WTC11 (cell line): ENCODE data around the gene ZNF800. TPM values are rescaled to one million over a fixed set of nuclear protein-coding genes. Genes with fewer than 3 reads are reported as not detected.

ENCODE experiments used
- ATAC-seq: fragments of 200-7000 bp; cut with Tn5 transposase; 2 replicates; pipeline ENCODE4 v1.10.0; 2021; ENCODE audit warnings: mild to moderate bottlenecking, moderate library complexity
- CTCF ChIA-PET: fragments of 300-600 bp; sonication (Branson Sonifier 250); formaldehyde crosslinking; loops from one replicate; lab custom pipeline; 2021; ENCODE audit warnings: antibody characterized with exemption; lab: Charles Lee
- POLR2A ChIA-PET: fragments of 350-600 bp; sonication (Branson Sonifier 250); formaldehyde crosslinking; loops from one replicate; lab custom pipeline; 2021; ENCODE audit warnings: antibody characterized with exemption; lab: Charles Lee
- DNase-seq: peaks from one replicate; pipeline ENCODE4 v3.0.0; 2021; ENCODE audit warnings: low spot score
- H3K27ac Mint-ChIP-seq: 2 replicates; pipeline ENCODE4 v1.8.0; 2021; ENCODE audit warnings: mixed read lengths
- H3K27me3 Mint-ChIP-seq: 2 replicates; pipeline ENCODE4 v1.8.0; 2021; ENCODE audit warnings: low read depth, mild to moderate bottlenecking, moderate library complexity, mixed read lengths
- H3K36me3 Mint-ChIP-seq: 2 replicates; pipeline ENCODE4 v1.8.0; 2021; ENCODE audit warnings: mixed read lengths
- H3K4me1 Mint-ChIP-seq: 2 replicates; pipeline ENCODE4 v1.8.0; 2022; ENCODE audit warnings: mixed read lengths
- H3K4me3 Mint-ChIP-seq: 2 replicates; pipeline ENCODE4 v1.8.0; 2021; ENCODE audit warnings: mild to moderate bottlenecking, moderate library complexity, mixed read lengths
- H3K9me3 Mint-ChIP-seq: 2 replicates; pipeline ENCODE4 v1.8.0; 2021; ENCODE audit warnings: mixed read lengths
- AR ChIP-seq: fragments of 250-450 bp; sonication (Bioruptor Pico); IDR thresholded peaks from 2 replicates; pipeline ENCODE4 v1.9.0; 2021; ENCODE audit warnings: mild to moderate bottlenecking
- FOXK1 ChIP-seq: sonication (generic); formaldehyde crosslinking; IDR thresholded peaks from 2 replicates; pipeline ENCODE4 v1.8.0; 2022; ENCODE audit warnings: mild to moderate bottlenecking, moderate library complexity, missing genetic modification reagents
- FOXP4 ChIP-seq: sonication (generic); formaldehyde crosslinking; IDR thresholded peaks from 2 replicates; pipeline ENCODE4 v1.8.0; 2022; ENCODE audit warnings: mild to moderate bottlenecking, missing genetic modification reagents
- HMGA2 ChIP-seq: fragments of 250-450 bp; sonication (Bioruptor Pico); IDR thresholded peaks from 2 replicates; pipeline ENCODE4 v1.4.0; 2021; ENCODE audit warnings: mild to moderate bottlenecking, moderate library complexity
- KAT7 ChIP-seq: sonication (generic); formaldehyde crosslinking; IDR thresholded peaks from 2 replicates; pipeline ENCODE4 v1.8.1; 2023; ENCODE audit warnings: missing genetic modification reagents, mild to moderate bottlenecking, borderline replicate concordance
- MXD4 ChIP-seq: fragments of 250-450 bp; sonication (Bioruptor Pico); IDR thresholded peaks from 2 replicates; pipeline ENCODE4 v1.8.0; 2021; ENCODE audit warnings: mild to moderate bottlenecking, moderate library complexity, borderline replicate concordance
- RELA ChIP-seq: sonication (generic); formaldehyde crosslinking; IDR thresholded peaks from 2 replicates; pipeline ENCODE4 v1.8.1; 2022; ENCODE audit warnings: missing genetic modification reagents, mild to moderate bottlenecking, borderline replicate concordance
- SP1 ChIP-seq: sonication (generic); formaldehyde crosslinking; conservative IDR thresholded peaks from 2 replicates; pipeline ENCODE4 v1.8.1; 2022; ENCODE audit warnings: missing genetic modification reagents
- TEAD1 ChIP-seq: sonication (generic); formaldehyde crosslinking; IDR thresholded peaks from 2 replicates; pipeline ENCODE4 v1.8.0; 2022; ENCODE audit warnings: mild to moderate bottlenecking, missing genetic modification reagents
- USF1 ChIP-seq: sonication (generic); formaldehyde crosslinking; IDR thresholded peaks from 2 replicates; pipeline ENCODE4 v1.8.0; 2022; ENCODE audit warnings: mild to moderate bottlenecking, missing genetic modification reagents
- ZNF263 ChIP-seq: sonication (generic); formaldehyde crosslinking; IDR thresholded peaks from 2 replicates; pipeline ENCODE4 v1.8.1; 2022; ENCODE audit warnings: low read depth, mild to moderate bottlenecking, moderate library complexity, missing genetic modification reagents
- ZNF396 ChIP-seq: fragments of 250-450 bp; sonication (Bioruptor Pico); IDR thresholded peaks from 2 replicates; pipeline ENCODE4 v1.8.0; 2021; ENCODE audit warnings: mild to moderate bottlenecking, moderate library complexity, borderline replicate concordance
- ZNF423 ChIP-seq: fragments of 250-450 bp; sonication (Bioruptor Pico); IDR thresholded peaks from 2 replicates; pipeline ENCODE4 v2.1.2; 2022; ENCODE audit warnings: mild to moderate bottlenecking, moderate library complexity
- total RNA-seq: library from RNA; stranded (reverse); gene quantifications from 3 replicates; pipeline ENCODE4 v1.2.3, GENCODE V29; 2021
- TF ChIP-seq, protein P1 (sequence below): sonication (generic); formaldehyde crosslinking; IDR thresholded peaks from 2 replicates; pipeline ENCODE4 v1.8.1; 2023; ENCODE audit warnings: mild to moderate bottlenecking, missing genetic modification reagents, borderline replicate concordance
- TF ChIP-seq, protein P2 (sequence below): sonication (generic); formaldehyde crosslinking; IDR thresholded peaks from 2 replicates; pipeline ENCODE4 v1.8.1; 2022; ENCODE audit warnings: low read depth, missing genetic modification reagents, borderline replicate concordance

Gene ZNF800
- total RNA-seq, 1 experiment from 2014 or later = 5.7 TPM

DNA sequence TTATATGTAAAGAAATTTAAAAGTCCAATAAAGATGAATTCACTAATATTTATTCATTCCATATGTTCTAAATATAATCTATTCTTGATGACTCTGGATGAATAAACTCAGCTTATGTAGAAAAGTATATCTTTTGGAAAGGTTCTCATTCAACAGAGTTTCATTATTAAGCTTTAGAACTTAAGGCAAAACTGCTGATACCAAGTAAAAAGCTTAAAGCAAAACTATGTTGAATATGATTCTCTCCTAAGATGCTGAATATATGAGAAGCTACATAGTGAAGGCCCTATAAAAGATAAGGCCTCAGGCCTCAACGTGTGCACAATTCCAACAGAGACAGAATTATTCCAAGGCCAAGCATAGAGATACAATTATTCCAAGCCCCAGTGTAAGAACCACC is 30.8 kb downstream of the ZNF800 start:
- CTCF ChIA-PET = interaction anchor here (0.6 to 1.6 kb wide), 2 partner anchors 14 to 492 kb away, joined by 3 to 6 read pairs; no protein-coding TSS in a partner anchor
- no peak for TF ChIP-seq RELA (CRISPR knock-in tag)
- TF ChIP-seq ZNF263 = no peak
- TF ChIP-seq MXD4 (CRISPR knock-in tag) = no peak
- no peak for TF ChIP-seq HMGA2 (CRISPR knock-in tag)
- TF ChIP-seq ZNF396 = no peak
- no peak for TF ChIP-seq ZNF423 (CRISPR knock-in tag)
- no peak for TF ChIP-seq USF1 (CRISPR knock-in tag)
- no peak for TF ChIP-seq TEAD1 (CRISPR knock-in tag)
- TF ChIP-seq, protein P1, sequence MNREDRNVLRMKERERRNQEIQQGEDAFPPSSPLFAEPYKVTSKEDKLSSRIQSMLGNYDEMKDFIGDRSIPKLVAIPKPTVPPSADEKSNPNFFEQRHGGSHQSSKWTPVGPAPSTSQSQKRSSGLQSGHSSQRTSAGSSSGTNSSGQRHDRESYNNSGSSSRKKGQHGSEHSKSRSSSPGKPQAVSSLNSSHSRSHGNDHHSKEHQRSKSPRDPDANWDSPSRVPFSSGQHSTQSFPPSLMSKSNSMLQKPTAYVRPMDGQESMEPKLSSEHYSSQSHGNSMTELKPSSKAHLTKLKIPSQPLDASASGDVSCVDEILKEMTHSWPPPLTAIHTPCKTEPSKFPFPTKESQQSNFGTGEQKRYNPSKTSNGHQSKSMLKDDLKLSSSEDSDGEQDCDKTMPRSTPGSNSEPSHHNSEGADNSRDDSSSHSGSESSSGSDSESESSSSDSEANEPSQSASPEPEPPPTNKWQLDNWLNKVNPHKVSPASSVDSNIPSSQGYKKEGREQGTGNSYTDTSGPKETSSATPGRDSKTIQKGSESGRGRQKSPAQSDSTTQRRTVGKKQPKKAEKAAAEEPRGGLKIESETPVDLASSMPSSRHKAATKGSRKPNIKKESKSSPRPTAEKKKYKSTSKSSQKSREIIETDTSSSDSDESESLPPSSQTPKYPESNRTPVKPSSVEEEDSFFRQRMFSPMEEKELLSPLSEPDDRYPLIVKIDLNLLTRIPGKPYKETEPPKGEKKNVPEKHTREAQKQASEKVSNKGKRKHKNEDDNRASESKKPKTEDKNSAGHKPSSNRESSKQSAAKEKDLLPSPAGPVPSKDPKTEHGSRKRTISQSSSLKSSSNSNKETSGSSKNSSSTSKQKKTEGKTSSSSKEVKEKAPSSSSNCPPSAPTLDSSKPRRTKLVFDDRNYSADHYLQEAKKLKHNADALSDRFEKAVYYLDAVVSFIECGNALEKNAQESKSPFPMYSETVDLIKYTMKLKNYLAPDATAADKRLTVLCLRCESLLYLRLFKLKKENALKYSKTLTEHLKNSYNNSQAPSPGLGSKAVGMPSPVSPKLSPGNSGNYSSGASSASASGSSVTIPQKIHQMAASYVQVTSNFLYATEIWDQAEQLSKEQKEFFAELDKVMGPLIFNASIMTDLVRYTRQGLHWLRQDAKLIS (CRISPR knock-in tag) = no peak
- TF ChIP-seq KAT7 (CRISPR knock-in tag) = no peak
- TF ChIP-seq FOXK1 (CRISPR knock-in tag) = no peak
- TF ChIP-seq, protein P2, sequence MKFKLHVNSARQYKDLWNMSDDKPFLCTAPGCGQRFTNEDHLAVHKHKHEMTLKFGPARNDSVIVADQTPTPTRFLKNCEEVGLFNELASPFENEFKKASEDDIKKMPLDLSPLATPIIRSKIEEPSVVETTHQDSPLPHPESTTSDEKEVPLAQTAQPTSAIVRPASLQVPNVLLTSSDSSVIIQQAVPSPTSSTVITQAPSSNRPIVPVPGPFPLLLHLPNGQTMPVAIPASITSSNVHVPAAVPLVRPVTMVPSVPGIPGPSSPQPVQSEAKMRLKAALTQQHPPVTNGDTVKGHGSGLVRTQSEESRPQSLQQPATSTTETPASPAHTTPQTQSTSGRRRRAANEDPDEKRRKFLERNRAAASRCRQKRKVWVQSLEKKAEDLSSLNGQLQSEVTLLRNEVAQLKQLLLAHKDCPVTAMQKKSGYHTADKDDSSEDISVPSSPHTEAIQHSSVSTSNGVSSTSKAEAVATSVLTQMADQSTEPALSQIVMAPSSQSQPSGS (CRISPR knock-in tag) = no peak
- Mint-ChIP-seq H3K4me1 (peaks cover 4% of the 10 kb centered on the region; the same call in 1 of the 2 replicates), H3K4me3 (no peak overlapping the region), H3K27ac (no peak overlapping the region), H3K36me3 (no peaks in the 10 kb centered on the region), H3K27me3 (no peaks in the 10 kb centered on the region), H3K9me3 (no peaks in the 10 kb centered on the region)
- no peak for ATAC-seq
- POLR2A ChIA-PET = no interaction called here
- no peak for DNase-seq

GRCh38 chr7:127359011-127359410 is 33.5 kb downstream of the ZNF800 start:
- ChIA-PET CTCF (interaction anchor here (2.2 kb wide), 1 partner anchor 11 kb away, joined by 11 read pairs; no protein-coding TSS in a partner anchor), POLR2A (no interaction called here)
- Mint-ChIP-seq H3K27ac (no peak overlapping the region), H3K4me1 (peaks cover 4% of the 10 kb centered on the region; the same call in 1 of the 2 replicates), H3K4me3 (no peak overlapping the region), H3K27me3 (no peaks in the 10 kb centered on the region)
- DNase-seq = no peak
- no peak for TF ChIP-seq FOXP4 (CRISPR knock-in tag)
- no peak for TF ChIP-seq TEAD1 (CRISPR knock-in tag)
- TF ChIP-seq AR (CRISPR knock-in tag) = no peak
- TF ChIP-seq SP1 (CRISPR knock-in tag) = no peak
- TF ChIP-seq, all 79 proteins: peak for 0
- H3K9me3 Mint-ChIP-seq = no peaks in the 10 kb centered on the region
- no peak for ATAC-seq
- H3K36me3 Mint-ChIP-seq = no peaks in the 10 kb centered on the region
